PC-3 (cell line): ENCODE data around the gene TMEFF1.

Experiments used
- CTCF ChIP-seq: fragments of 300-600 bp; sonication (generic); conservative IDR thresholded peaks from 2 replicates; pipeline ENCODE4 v1.5.1; 2017; ENCODE audit warnings: antibody characterized with exemption, low read depth, mild to moderate bottlenecking, low read length
- EZH2 ChIP-seq: fragments of 300-600 bp; sonication (generic); IDR thresholded peaks from one replicate; pipeline ENCODE4 v1.6.1; 2017; ENCODE audit warnings: antibody characterized with exemption, mild to moderate bottlenecking, low read length; ENCODE audit not compliant: unreplicated experiment

- no peak for TF ChIP-seq CTCF
- TF ChIP-seq EZH2 = no peak
These were observed 16.9 kb downstream of the TMEFF1 start for GRCh38 chr9:100489836-100490235.
